ENCODE measurements around the gene IL10. TPM values are rescaled to one million over a fixed set of nuclear protein-coding genes. Genes with fewer than 3 reads are reported as not detected.

IL10 gene
- polyA plus RNA-seq, 3 donors = 4.1 to 68.1 (median 7.8) TPM

GRCh38 chr1:206742719-206743383, 29.4 kb downstream of the IL10 start:
- Mint-ChIP-seq H3K9me3 (peaks cover 0 to 2% (median 0%) of the 10 kb centered on the region in 7 donors), H3K27me3 (ENCODE audit: low read depth in 3 of 3) (peaks cover 2 to 13% (median 2%) of the 10 kb centered on the region in 3 donors), H3K4me1 (peaks cover 40% of the 10 kb centered on the region), H3K4me3 (no peak overlapping the region), H3K27ac (no peak overlapping the region), H3K36me3 (peaks cover 0 to 16% of the 10 kb centered on the region in 2 donors)
- Histone ChIP-seq H3K9me3 (replicated peaks in 1 of 2; ENCODE audit: control insufficient read depth in 1 of 2, insufficient read depth in 1 of 2, low read length in 2 of 2) (no peaks in the 10 kb centered on the region), H3K79me2 (ENCODE audit: insufficient read depth, low read length) (no peaks in the 10 kb centered on the region), H3K4me1 (ENCODE audit: control insufficient read depth in 1 of 2, insufficient read depth in 2 of 2, low read length in 2 of 2) (peaks cover 28 to 49% of the 10 kb centered on the region in 2 donors), H4K20me1 (ENCODE audit: insufficient read depth, low read length) (peaks cover 4% of the 10 kb centered on the region), H3K36me3 (replicated peaks in 1 of 2; ENCODE audit: control insufficient read depth in 1 of 2, insufficient read depth in 2 of 2, low read length in 2 of 2) (no peaks in the 10 kb centered on the region), H3K4me2 (replicated peaks; ENCODE audit: extremely low read depth, low read length, poor library complexity, severe bottlenecking) (no peak overlapping the region), H3K9ac (ENCODE audit: insufficient read depth, low read length, poor library complexity, severe bottlenecking) (no peak overlapping the region), H3K27ac (ENCODE audit: low read depth in 1 of 2, low read length in 2 of 2) (no peak overlapping the region), H3K4me3 (replicated peaks in 1 of 3; ENCODE audit: low read depth in 2 of 3, low read length in 3 of 3) (no peak overlapping the region), H3K27me3 (ENCODE audit: control insufficient read depth in 2 of 2, insufficient read depth in 2 of 2, low read length in 2 of 2) (no peaks in the 10 kb centered on the region), H2AFZ (ENCODE audit: insufficient read depth, low read depth, low read length, poor library complexity, severe bottlenecking) (no peak overlapping the region)
- TF ChIP-seq CTCF (IDR thresholded peaks at IDR 0.05) = no peak
- DNase-seq = no peak
- intact Hi-C loops (cut with micrococcal nuclease) = no loop called here
- 100% methylated on average over 3 of the region's 13 CpGs for WGBS (ENCODE audit: insufficient coverage)

- no peak overlapping the region for H3K27ac ChIP-seq (ENCODE audit: low read depth in 1 of 2, low read length in 2 of 2)
- H3K36me3 ChIP-seq (replicated peaks in 1 of 2; ENCODE audit: control insufficient read depth in 1 of 2, insufficient read depth in 2 of 2, low read length in 2 of 2) = no peaks in the 10 kb centered on the region
- peaks cover 7% of the 10 kb centered on the region for H4K20me1 ChIP-seq (ENCODE audit: insufficient read depth, low read length)
- Mint-ChIP-seq H3K4me3 (no peak overlapping the region), H3K4me1 (peaks cover 48% of the 10 kb centered on the region), H3K27me3 (ENCODE audit: low read depth in 3 of 3) (peaks cover 2 to 13% (median 3%) of the 10 kb centered on the region in 3 donors), H3K9me3 (peaks cover 0 to 2% (median 0%) of the 10 kb centered on the region in 7 donors), H3K36me3 (peaks cover 9 to 22% of the 10 kb centered on the region in 2 donors), H3K27ac (no peak overlapping the region)
- intact Hi-C loops (cut with micrococcal nuclease) = no loop called here
- H3K4me1 ChIP-seq (ENCODE audit: control insufficient read depth in 1 of 2, insufficient read depth in 2 of 2, low read length in 2 of 2) = peaks cover 30 to 54% of the 10 kb centered on the region in 2 donors
- WGBS (ENCODE audit: insufficient coverage) = 100% methylated on average over 5 of the region's 6 CpGs
- no peak overlapping the region for H3K4me2 ChIP-seq (replicated peaks; ENCODE audit: extremely low read depth, low read length, poor library complexity, severe bottlenecking)
- H3K27me3 ChIP-seq (ENCODE audit: control insufficient read depth in 2 of 2, insufficient read depth in 2 of 2, low read length in 2 of 2) = no peaks in the 10 kb centered on the region
- H3K9me3 ChIP-seq (replicated peaks in 1 of 2; ENCODE audit: control insufficient read depth in 1 of 2, insufficient read depth in 1 of 2, low read length in 2 of 2) = no peaks in the 10 kb centered on the region
- no peak for TF ChIP-seq CTCF (IDR thresholded peaks at IDR 0.05)
- H2AFZ ChIP-seq (ENCODE audit: insufficient read depth, low read depth, low read length, poor library complexity, severe bottlenecking) = no peak overlapping the region
- DNase-seq = no peak
- H3K79me2 ChIP-seq (ENCODE audit: insufficient read depth, low read length) = no peaks in the 10 kb centered on the region
- no peak overlapping the region for H3K4me3 ChIP-seq (replicated peaks in 1 of 3; ENCODE audit: low read depth in 2 of 3, low read length in 3 of 3)
- no peak overlapping the region for H3K9ac ChIP-seq (ENCODE audit: insufficient read depth, low read length, poor library complexity, severe bottlenecking)
Observed at GRCh38 chr1:206741142-206741701, 31.1 kb downstream of the IL10 start.
